GM19372 (cell line): Measurements from ENCODE around the gene ATP8B1.
"Not testable (repeated sequence)": the region's sequence is repeated elsewhere in the genome, so short reads cannot be mapped to it uniquely, and the experiment has no call there.

Experiments
- ATAC-seq: cut with Tn5 transposase; IDR thresholded peaks from one replicate; pipeline ENCODE4 v1.9.1; 2021; ENCODE audit warnings: mild to moderate bottlenecking, low read depth, moderate library complexity; ENCODE audit not compliant: unreplicated experiment

Gene ATP8B1

DNA sequence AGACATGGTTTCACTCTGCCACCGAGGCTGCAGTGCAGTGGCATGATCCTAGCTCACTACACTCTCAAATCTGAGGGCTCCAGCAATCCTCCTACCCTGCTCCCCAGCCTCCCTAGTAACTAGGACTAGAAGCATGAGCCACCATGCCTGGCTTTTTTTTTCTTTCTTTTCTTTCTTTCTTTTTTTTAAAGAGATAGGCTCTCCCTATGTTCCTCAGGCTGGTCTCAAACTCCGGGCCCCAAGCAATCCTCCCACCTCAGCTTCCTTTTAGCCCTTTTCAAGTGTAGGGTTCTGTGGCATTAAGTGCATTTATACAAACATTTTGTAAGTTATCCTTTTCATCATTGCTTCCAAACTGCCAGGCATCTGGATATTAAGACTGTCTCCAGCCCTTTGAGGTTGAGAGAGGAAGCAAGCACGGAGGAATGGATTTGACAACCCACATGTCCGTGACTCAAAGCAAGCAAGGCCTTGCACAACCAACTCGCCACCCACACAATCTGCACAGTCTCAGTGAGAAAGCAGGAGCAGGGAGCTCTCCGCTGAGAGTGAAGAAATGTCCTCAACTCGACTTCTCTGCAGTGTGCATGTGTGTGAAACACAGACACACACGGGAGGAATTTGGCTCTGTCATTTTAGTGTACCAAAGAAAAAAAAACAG is 65.6 kb downstream of the ATP8B1 start:
- no peak for ATAC-seq

- not testable (repeated sequence) for ATAC-seq
Observed at GRCh38 chr18:57735042-57735441, 68.1 kb downstream of the ATP8B1 start.

GRCh38 chr18:57733861-57734260 is 69.3 kb downstream of the ATP8B1 start:
- no peak for ATAC-seq

GRCh38 chr18:57730146-57730545 is 73.0 kb downstream of the ATP8B1 start:
- no peak for ATAC-seq

GRCh38 chr18:57728941-57729511 is 74.1 kb downstream of the ATP8B1 start:
- ATAC-seq: no peak

GRCh38 chr18:57727952-57728807 is 74.9 kb downstream of the ATP8B1 start:
- ATAC-seq: no peak

DNA sequence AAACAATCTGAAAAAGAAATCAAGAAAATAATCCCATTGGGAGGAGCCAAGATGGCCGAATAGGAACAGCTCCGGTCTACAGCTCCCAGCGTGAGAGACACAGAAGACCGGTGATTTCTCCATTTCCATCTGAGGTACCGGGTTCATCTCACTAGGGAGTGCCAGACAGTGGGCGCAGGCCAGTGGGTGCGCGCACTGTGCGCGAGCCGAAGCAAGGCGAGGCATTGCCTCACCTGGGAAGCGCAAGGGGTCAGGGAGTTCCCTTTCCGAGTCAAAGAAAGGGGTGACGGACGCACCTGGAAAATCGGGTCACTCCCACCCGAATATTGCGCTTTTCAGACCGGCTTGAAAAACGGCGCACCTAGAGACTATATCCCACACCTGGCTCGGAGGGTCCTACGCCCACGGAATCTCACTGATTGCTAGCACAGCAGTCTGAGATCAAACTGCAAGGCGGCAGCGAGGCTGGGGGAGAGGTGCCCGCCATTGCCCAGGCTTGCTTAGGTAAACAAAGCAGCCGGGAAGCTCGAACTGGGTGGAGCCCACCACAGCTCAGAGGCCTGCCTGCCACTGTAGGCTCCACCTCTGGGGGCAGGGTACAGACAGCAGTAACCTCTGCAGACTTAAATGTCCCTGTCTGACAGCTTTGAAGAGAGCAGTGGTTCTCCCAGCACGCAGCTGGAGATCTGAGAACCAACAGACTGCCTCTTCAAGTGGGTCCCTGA is 83.7 kb downstream of the ATP8B1 start:
- ATAC-seq: not testable (repeated sequence)

DNA sequence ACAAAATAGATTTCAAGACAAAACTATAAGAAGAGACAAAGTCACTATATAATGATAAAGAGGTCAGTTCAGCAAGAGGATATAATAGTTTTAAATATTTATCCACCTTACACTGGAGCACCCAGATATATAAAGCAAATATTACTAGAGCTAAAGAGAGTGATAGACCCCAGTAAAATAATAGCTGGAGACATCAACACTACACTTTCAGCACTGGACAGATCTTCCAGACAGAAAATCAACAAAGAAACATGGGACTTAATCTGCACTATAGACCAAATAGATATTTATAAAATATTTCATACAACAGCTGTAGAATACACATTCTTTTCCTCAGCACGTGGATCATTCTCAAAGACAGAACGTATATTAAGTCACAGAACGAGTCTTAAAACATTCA is 86.6 kb downstream of the ATP8B1 start:
- ATAC-seq: no peak

DNA sequence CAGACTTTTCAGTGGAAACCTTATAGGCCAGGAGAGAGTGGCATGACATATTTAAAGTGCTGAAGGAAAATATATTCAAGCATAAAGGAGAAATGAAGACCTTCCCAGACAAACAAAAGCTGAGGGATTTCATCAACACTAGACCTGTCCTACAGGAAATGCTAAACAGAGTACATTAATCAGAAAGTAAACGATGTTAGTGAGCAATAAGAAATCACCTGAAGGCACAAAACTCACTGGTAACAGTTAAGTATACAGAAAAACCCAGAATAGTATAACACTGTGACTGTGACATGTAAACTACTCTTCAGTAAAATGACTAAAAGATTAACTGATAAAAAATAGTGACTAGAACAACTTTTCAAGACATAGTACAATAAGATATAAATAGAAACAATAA is 87.4 kb downstream of the ATP8B1 start:
- ATAC-seq: no peak

DNA sequence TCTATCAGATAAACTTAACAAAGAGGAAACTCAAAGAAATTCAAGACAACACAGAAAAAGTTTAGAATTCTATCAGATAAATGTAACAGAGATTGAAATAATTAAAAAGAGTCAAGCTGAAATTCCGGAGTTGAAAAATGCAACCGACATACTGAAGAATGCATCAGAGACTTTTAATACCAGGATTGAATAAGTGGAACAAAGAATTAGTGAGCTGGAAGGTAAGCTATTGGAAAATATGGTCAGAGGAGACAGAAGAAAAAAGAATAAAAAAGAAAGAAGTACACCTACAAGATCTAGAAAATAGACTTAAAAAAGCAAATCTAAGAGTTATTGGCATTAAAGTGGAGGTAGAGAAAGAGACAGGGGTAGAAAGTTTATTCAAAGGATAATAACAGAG is 88.0 kb downstream of the ATP8B1 start:
- ATAC-seq: no peak

GRCh38 chr18:57710226-57710625 is 92.9 kb downstream of the ATP8B1 start:
- ATAC-seq: no peak

GRCh38 chr18:57709335-57709734 is 93.8 kb downstream of the ATP8B1 start:
- no peak for ATAC-seq

- no peak for ATAC-seq
Observed at GRCh38 chr18:57708288-57708687, 94.8 kb downstream of the ATP8B1 start.

DNA sequence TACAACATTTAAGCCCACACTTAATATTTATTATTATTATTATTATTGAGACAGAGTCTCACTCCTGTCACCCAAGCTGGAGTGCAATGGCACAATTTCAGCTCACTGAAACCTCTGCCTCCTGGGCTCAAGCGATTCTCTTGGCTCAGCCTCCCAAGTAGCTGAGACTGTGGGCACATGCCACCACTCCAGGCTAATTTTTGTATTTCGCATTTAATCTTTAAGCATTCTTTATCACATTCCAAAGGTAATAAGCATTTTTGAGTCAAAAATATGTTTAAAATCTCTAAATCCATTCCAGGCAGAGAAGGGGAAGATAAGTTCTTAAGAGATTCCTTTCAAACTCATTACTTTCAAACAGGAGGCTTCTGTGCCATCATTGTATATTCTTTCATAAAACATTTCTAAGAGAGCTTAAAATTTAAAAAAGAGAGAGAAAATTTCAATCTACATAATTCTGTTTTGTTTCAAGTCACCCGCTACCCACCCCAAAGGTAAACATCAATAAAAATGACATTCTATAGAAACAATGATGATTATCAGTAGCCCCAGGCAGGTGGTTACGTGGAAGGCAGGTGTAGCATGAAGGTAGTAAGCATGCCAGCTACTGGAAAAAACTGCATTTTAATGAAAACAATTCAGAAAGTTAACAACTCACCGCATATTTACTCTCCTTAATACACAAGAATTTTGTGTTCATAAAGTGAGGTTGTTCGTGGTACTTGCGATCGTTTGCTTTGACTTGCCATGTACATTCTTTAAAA is 97.1 kb downstream of the ATP8B1 start:
- ATAC-seq: no peak

DNA sequence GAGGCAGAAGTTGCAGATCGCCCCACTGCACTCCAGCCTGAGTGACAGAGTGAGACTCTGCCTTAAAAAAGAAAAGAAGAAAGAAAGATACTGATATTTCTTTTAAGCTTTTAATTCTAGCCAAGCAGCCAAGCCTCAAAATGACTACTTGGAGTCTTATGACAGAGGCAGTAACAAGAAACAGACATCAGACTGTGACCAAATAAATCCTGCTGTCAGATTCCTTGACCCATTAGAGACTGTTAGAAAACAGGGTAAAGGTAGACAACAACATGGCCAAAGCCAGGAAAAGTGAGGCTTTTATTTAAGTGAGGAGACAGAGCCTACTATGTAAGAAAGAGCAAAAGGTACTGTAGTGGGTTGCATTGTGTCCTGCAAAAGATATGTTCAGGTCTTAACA is 98.1 kb downstream of the ATP8B1 start:
- no peak for ATAC-seq

- no peak for ATAC-seq
Observed at GRCh38 chr18:57698571-57699276, 104.4 kb downstream of the ATP8B1 start.

- ATAC-seq: no peak
Observed at GRCh38 chr18:57697426-57697825, 105.7 kb downstream of the ATP8B1 start.

DNA sequence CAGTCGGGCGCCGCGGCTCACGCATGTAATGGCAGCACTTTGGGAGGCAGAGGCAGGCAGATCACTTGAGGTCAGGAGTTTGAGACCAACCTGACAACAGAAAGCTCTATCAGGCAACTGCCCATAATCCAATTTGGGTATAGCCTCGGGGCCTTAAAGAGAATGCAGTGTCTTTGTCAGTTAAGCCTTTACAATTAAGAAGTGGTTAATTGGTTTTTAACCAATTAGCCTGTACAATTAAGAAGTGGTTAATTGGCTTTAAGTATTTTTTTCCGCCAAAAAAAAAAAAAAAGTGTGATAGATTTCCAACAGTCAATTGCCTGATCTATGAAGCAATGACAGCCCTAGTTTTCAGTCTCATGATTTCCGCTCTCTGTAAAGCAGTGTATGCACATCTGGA is 106.8 kb downstream of the ATP8B1 start:
- no peak for ATAC-seq

DNA sequence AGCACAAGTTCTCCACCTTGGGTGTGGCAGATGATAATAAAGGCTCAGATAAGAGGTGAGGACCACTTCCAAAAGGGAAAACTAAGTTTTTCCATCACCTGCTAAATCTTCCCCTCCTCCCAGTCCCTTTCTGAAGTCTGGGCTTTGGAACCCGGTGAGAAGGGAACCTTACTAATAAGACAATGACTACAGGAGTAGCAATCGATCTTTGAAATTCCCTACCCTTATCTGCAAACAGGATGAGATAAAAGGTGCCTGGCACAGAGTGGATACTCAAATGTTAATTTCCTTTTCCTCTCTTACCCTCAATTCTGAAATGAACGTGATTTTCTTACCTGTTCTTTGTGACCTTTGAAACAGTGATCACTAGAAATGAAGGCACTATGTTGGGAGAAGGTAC is 111.8 kb downstream of the ATP8B1 start:
- ATAC-seq: no peak

- no peak for ATAC-seq
Observed at GRCh38 chr18:57687970-57688369, 115.1 kb downstream of the ATP8B1 start.
